ENCODE data around the gene SHANK3. TPM values are rescaled to one million over a fixed set of nuclear protein-coding genes. Genes with fewer than 3 reads are reported as not detected.

The SHANK3 gene
- total RNA-seq, 6 experiments from 2014 or later, result 9.7 to 16.0 (median 14.8) TPM

GRCh38 chr22:50722048-50722701 lies 49.6 kb downstream of the SHANK3 start:
- DNase-seq (no peak), ATAC-seq (no peak)
- Histone ChIP-seq H3K27me3 (no peaks in the 10 kb centered on the region), H3K4me1 (no peaks in the 10 kb centered on the region), H3K4me3 (no peak overlapping the region), H3K36me3 (peaks cover 0 to 20% (median 3%) of the 10 kb centered on the region in 4 donors), H3K27ac (no peak overlapping the region), H3K9me3 (no peaks in the 10 kb centered on the region)
- 92% methylated on average over 16 of the region's 33 CpGs for WGBS (ENCODE audit: insufficient coverage, low coverage, low lambda C conversion rate, missing lambda C conversion rate)
- TF ChIP-seq POLR2A (IDR thresholded peaks at IDR 0.05), result no peak
- TF ChIP-seq CTCF (IDR thresholded peaks at IDR 0.05), result no peak
- intact Hi-C loops (cut with DNase I), result no loop called here

Small RNA genes within 50 kb of the gene (small RNA-seq; reads per million reads assigned to genes)
- 0 reads per million in 2 experiments for gene RF00019
- 0 reads per million in 2 experiments for gene RNU6-409P

Other genes starting within 250 kb of the SHANK3 start
- 10 to 100 TPM; 18.3 to 28.9 (median 22.8) TPM for gene SBF1, start 197.8 kb upstream of the SHANK3 start, total RNA-seq
- 10 to 100 TPM in 1 of 6 experiments, 1 to 10 TPM in 5; 1.0 to 19.2 (median 2.2) TPM for gene ADM2, start 191.3 kb upstream of the SHANK3 start, total RNA-seq
- not detected for gene MIOX, start 186.0 kb upstream of the SHANK3 start, total RNA-seq
- gene LMF2, start 165.1 kb upstream of the SHANK3 start, total RNA-seq, result 10 to 100 TPM; 33.2 to 47.6 (median 41.7) TPM
- gene NCAPH2, start 164.6 kb upstream of the SHANK3 start, total RNA-seq, result 10 to 100 TPM; 11.4 to 17.3 (median 13.9) TPM
- 1 to 10 TPM in 3 of 6 experiments, under 1 TPM in 1, not detected in 2; 0.80 to 4.2 (median 2.5) TPM for gene SCO2, start 147.2 kb upstream of the SHANK3 start, total RNA-seq
- 100 to 1,000 TPM in 3 of 6 experiments, 10 to 100 TPM in 3; 30.6 to 223 (median 88.2) TPM for gene TYMP, start 142.8 kb upstream of the SHANK3 start, total RNA-seq
- 1 to 10 TPM in 2 of 6 experiments, under 1 TPM in 2, not detected in 2; 0.07 to 1.4 (median 0.62) TPM for gene KLHDC7B, start 126.9 kb upstream of the SHANK3 start, total RNA-seq
- 1 to 10 TPM in 2 of 6 experiments, not detected in 4; 3.3 to 4.7 TPM for gene SYCE3, start 109.9 kb upstream of the SHANK3 start, total RNA-seq
- 10 to 100 TPM in 5 of 6 experiments, 1 to 10 TPM in 1; 3.8 to 30.7 (median 13.0) TPM for gene CPT1B, start 94.4 kb upstream of the SHANK3 start, total RNA-seq
- gene CHKB, start 90.0 kb upstream of the SHANK3 start, total RNA-seq, result 10 to 100 TPM; 10.9 to 43.4 (median 26.7) TPM
- 1 to 10 TPM in 1 of 6 experiments, under 1 TPM in 5; 0.15 to 1.7 (median 0.45) TPM for gene MAPK8IP2, start 72.0 kb upstream of the SHANK3 start, total RNA-seq
- 10 to 100 TPM; 20.8 to 47.3 (median 38.6) TPM for gene ARSA, start 44.7 kb upstream of the SHANK3 start, total RNA-seq
- gene ACR, start 65.4 kb downstream of the SHANK3 start, total RNA-seq, result under 1 TPM in 5 of 6 experiments, not detected in 1; 0.34 to 0.84 (median 0.55) TPM
- 10 to 100 TPM in 3 of 6 experiments, 1 to 10 TPM in 3; 3.0 to 14.2 (median 9.5) TPM for gene RABL2B, start 110.8 kb downstream of the SHANK3 start, total RNA-seq